Karpas-422 (cell line): ENCODE data around the gene STARD6. TPM values are rescaled to one million over a fixed set of nuclear protein-coding genes. Genes with fewer than 3 reads are reported as not detected.

Experiments
- DNase-seq: peaks from one replicate; pipeline ENCODE4 v3.0.0-alpha.2; 2015
- H2AFZ ChIP-seq: fragments of 200-600 bp; sonication (generic); 2 replicates; pipeline ENCODE4 v1.6.1; 2014; ENCODE audit warnings: antibody characterized with exemption, low read length, mixed read lengths
- H3K27ac ChIP-seq: fragments of 200-600 bp; sonication (generic); 2 replicates; pipeline ENCODE4 v1.5.1; 2014; ENCODE audit warnings: mild to moderate bottlenecking, low read length, moderate library complexity
- H3K27me3 ChIP-seq: fragments of 200-600 bp; sonication (generic); 2 replicates; pipeline ENCODE4 v1.6.1; 2014; ENCODE audit warnings: low read length, mixed read lengths
- H3K36me3 ChIP-seq: fragments of 200-600 bp; sonication (generic); 2 replicates; pipeline ENCODE4 v1.6.1; 2014; ENCODE audit warnings: low read length, mixed read lengths; ENCODE audit not compliant: insufficient read depth
- H3K4me1 ChIP-seq: fragments of 200-600 bp; sonication (generic); 2 replicates; pipeline ENCODE4 v1.6.1; 2014; ENCODE audit warnings: mild to moderate bottlenecking, low read length, mixed read lengths
- H3K4me2 ChIP-seq: fragments of 200-600 bp; sonication (generic); 2 replicates; pipeline ENCODE4 v1.6.1; 2014; ENCODE audit warnings: low read length, low read depth, mild to moderate bottlenecking; ENCODE audit not compliant: poor library complexity, severe bottlenecking
- H3K4me3 ChIP-seq: fragments of 200-600 bp; sonication (generic); 2 replicates; pipeline ENCODE4 v1.5.1; 2014; ENCODE audit warnings: mild to moderate bottlenecking, antibody characterized with exemption, low read length, mixed read lengths
- H3K79me2 ChIP-seq: fragments of 200-600 bp; sonication (generic); 2 replicates; pipeline ENCODE4 v1.6.1; 2014; ENCODE audit warnings: mild to moderate bottlenecking, low read length, mixed read lengths
- H3K9ac ChIP-seq: fragments of 200-600 bp; sonication (generic); 2 replicates; pipeline ENCODE4 v1.6.0; 2014; ENCODE audit warnings: low read length
- H3K9me2 ChIP-seq: fragments of 200-600 bp; sonication (generic), shearing (Covaris generic); replicated peaks from 2 replicates; pipeline ENCODE4 v1.6.0; 2014; ENCODE audit warnings: mild to moderate bottlenecking, low read length, moderate library complexity; ENCODE audit not compliant: insufficient read depth
- H3K9me3 ChIP-seq: fragments of 300-700, 200-600 bp; sonication (generic); 2 replicates; pipeline ENCODE4 v1.6.1; 2014; ENCODE audit warnings: low read length, mixed read lengths
- H4K20me1 ChIP-seq: fragments of 200-600 bp; sonication (generic); 2 replicates; pipeline ENCODE4 v1.6.1; 2014; ENCODE audit warnings: mild to moderate bottlenecking, antibody characterized with exemption, low read length, low read depth; ENCODE audit not compliant: insufficient read depth
- total RNA-seq: library from RNA; depleted of rRNA; stranded (reverse); fragments of >200 nt; shearing (Covaris generic); gene quantifications from 2 replicates; pipeline ENCODE4 v1.2.3, GENCODE V29; 2014; ENCODE audit warnings: low replicate concordance

Gene STARD6
- total RNA-seq, 1 experiment from 2014 or later = not detected

DNA sequence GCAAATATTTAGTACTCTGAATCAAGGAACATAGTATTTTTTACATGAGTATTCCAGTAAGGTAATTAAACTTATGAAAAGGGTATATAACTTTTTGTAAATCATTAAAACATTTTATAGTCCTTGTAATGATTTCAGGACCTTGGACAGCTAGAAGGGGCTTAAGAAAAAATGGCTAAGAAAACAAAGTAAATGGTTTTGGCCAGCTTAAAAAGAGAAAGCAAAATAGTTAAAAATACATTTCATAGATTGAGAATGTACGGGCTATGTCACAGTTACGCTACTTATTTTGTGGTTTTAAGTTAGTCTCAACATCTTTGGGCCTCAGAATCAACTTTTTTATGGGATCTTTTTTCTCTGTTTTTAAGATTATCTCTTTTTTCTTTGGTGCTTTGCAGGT lies 61.6 kb downstream of the STARD6 start:
- Histone ChIP-seq H3K9me2 (no peaks in the 10 kb centered on the region), H3K4me3 (no peak overlapping the region), H2AFZ (no peak overlapping the region), H3K27ac (no peak overlapping the region), H3K36me3 (peaks cover 16% of the 10 kb centered on the region; the same call in 1 of the 2 replicates), H4K20me1 (no peaks in the 10 kb centered on the region), H3K4me1 (no peaks in the 10 kb centered on the region), H3K9ac (no peak overlapping the region), H3K79me2 (no peaks in the 10 kb centered on the region), H3K27me3 (no peaks in the 10 kb centered on the region), H3K4me2 (no peak overlapping the region), H3K9me3 (peaks cover 7% of the 10 kb centered on the region; the same call in 1 of the 2 replicates)
- DNase-seq = no peak

GRCh38 chr18:54294274-54294673 lies 63.4 kb downstream of the STARD6 start:
- H3K4me3 ChIP-seq = no peak overlapping the region
- H3K79me2 ChIP-seq = no peaks in the 10 kb centered on the region
- no peak overlapping the region for H3K9ac ChIP-seq
- H3K9me3 ChIP-seq = peaks cover under 1% of the 10 kb centered on the region; the same call in 1 of the 2 replicates
- H3K4me1 ChIP-seq = no peaks in the 10 kb centered on the region
- H3K36me3 ChIP-seq = peaks cover 16% of the 10 kb centered on the region
- no peak for DNase-seq
- no peak overlapping the region for H2AFZ ChIP-seq
- H3K27ac ChIP-seq = no peak overlapping the region
- H3K27me3 ChIP-seq = no peaks in the 10 kb centered on the region
- no peaks in the 10 kb centered on the region for H3K9me2 ChIP-seq
- no peaks in the 10 kb centered on the region for H4K20me1 ChIP-seq
- no peak overlapping the region for H3K4me2 ChIP-seq

GRCh38 chr18:54284981-54285785 lies 72.5 kb downstream of the STARD6 start:
- Histone ChIP-seq H3K27me3 (no peaks in the 10 kb centered on the region), H3K27ac (peak overlapping the region; percentile 25), H3K9ac (no peak overlapping the region), H4K20me1 (no peaks in the 10 kb centered on the region), H3K4me1 (peaks cover 33% of the 10 kb centered on the region), H3K9me3 (no peaks in the 10 kb centered on the region), H2AFZ (peak overlapping the region; percentile 32), H3K9me2 (no peaks in the 10 kb centered on the region), H3K4me3 (no peak overlapping the region), H3K4me2 (peak overlapping the region; percentile 31), H3K79me2 (no peaks in the 10 kb centered on the region), H3K36me3 (peaks cover 19% of the 10 kb centered on the region)
- DNase-seq = peak; percentile 59

DNA sequence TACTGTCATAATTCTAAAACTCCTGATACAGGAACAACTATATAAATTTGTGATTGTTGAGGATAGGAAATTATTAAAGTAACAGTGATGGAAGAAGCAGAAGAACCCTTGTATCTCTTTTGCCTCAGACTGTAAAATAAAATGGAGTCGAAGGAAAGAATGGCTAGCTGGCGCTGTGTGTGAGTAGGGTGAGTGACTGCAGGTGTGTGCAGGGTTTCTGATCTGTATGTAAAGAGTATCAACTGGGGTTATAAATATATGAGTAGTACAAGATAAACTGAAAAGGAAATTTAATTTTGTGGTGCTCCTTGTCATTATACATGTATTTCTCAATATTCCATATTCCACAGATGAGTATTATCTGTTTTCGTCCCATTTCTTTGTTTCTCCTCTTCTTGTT lies 73.1 kb downstream of the STARD6 start:
- H3K9me3 ChIP-seq = no peaks in the 10 kb centered on the region
- H2AFZ ChIP-seq = peak overlapping the region; percentile 32
- peak overlapping the region; percentile 25 for H3K27ac ChIP-seq
- H3K4me1 ChIP-seq = peaks cover 40% of the 10 kb centered on the region
- H3K27me3 ChIP-seq = no peaks in the 10 kb centered on the region
- no peak for DNase-seq
- H3K36me3 ChIP-seq = peaks cover 24% of the 10 kb centered on the region
- no peaks in the 10 kb centered on the region for H3K79me2 ChIP-seq
- H3K9me2 ChIP-seq = no peaks in the 10 kb centered on the region
- H3K4me2 ChIP-seq = peak overlapping the region; percentile 31
- no peak overlapping the region for H3K4me3 ChIP-seq
- no peaks in the 10 kb centered on the region for H4K20me1 ChIP-seq
- H3K9ac ChIP-seq = no peak overlapping the region

DNA sequence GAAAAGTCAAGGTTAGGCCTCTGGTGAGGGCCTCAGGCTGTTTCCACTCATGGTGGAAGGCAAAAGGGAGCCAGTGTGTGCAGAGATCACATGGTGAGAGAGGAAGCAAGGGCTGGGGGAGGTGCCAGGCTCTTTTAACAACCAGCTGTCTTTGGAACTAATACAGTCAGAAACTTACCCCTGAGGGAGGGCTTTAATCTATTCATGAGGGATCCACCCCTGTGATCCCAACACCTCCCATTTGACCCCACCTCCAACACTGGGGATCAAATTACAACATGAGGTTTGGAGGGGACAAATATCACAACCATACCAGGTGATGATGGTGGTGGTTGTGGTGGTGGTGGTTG lies 77.5 kb downstream of the STARD6 start:
- Histone ChIP-seq H3K4me3 (no peak overlapping the region), H3K36me3 (peaks cover 35% of the 10 kb centered on the region), H3K9ac (no peak overlapping the region), H3K4me2 (no peak overlapping the region), H3K4me1 (peaks cover 51% of the 10 kb centered on the region), H3K79me2 (no peaks in the 10 kb centered on the region), H4K20me1 (no peaks in the 10 kb centered on the region), H2AFZ (no peak overlapping the region), H3K27ac (no peak overlapping the region), H3K27me3 (no peaks in the 10 kb centered on the region), H3K9me2 (no peaks in the 10 kb centered on the region), H3K9me3 (no peaks in the 10 kb centered on the region)
- no peak for DNase-seq

GRCh38 chr18:54279477-54280219 lies 78.0 kb downstream of the STARD6 start:
- H3K9me3 ChIP-seq = no peaks in the 10 kb centered on the region
- H3K4me1 ChIP-seq = peaks cover 45% of the 10 kb centered on the region
- H4K20me1 ChIP-seq = no peaks in the 10 kb centered on the region
- no peaks in the 10 kb centered on the region for H3K27me3 ChIP-seq
- no peak overlapping the region for H3K27ac ChIP-seq
- H3K4me2 ChIP-seq = no peak overlapping the region
- no peak overlapping the region for H3K9ac ChIP-seq
- peaks cover 35% of the 10 kb centered on the region for H3K36me3 ChIP-seq
- H2AFZ ChIP-seq = no peak overlapping the region
- 0 out of 2 replicates have a peak, but pooled peaks cover 2% of the 10 kb centered on the region for H3K79me2 ChIP-seq
- no peak overlapping the region for H3K4me3 ChIP-seq
- H3K9me2 ChIP-seq = no peaks in the 10 kb centered on the region
- no peak for DNase-seq

- Histone ChIP-seq H3K4me2 (no peak overlapping the region), H3K36me3 (peaks cover 35% of the 10 kb centered on the region), H3K79me2 (0 out of 2 replicates have a peak, but pooled peaks cover 2% of the 10 kb centered on the region), H3K4me1 (peaks cover 37% of the 10 kb centered on the region), H3K27ac (peak overlapping the region; percentile 44; the same call in 1 of the 2 replicates), H2AFZ (no peak overlapping the region), H3K9me2 (no peaks in the 10 kb centered on the region), H4K20me1 (no peaks in the 10 kb centered on the region), H3K9ac (no peak overlapping the region), H3K27me3 (no peaks in the 10 kb centered on the region), H3K4me3 (no peak overlapping the region), H3K9me3 (no peaks in the 10 kb centered on the region)
- no peak for DNase-seq
Observed at GRCh38 chr18:54278615-54279014, 79.0 kb downstream of the STARD6 start.

DNA sequence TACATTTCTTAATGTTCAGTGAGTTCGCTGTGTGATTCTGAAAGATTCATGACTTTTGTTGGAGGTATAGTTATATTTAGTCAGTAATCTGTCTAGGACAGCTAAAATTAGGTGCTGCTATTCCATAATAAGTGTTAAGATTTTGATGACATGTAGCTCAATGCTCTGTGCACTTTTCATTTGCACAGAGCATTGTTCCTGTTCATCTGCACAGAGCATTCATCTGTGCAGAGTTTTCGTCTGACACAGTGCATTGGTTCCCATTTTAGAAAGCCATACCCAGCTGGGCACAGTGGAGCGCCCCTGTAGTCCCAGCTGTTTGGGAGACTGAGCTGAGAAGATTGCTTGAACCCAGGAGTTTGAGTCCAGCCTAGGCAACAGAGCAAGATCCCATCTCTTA lies 79.8 kb downstream of the STARD6 start:
- H3K9me3 ChIP-seq = no peaks in the 10 kb centered on the region
- H3K9me2 ChIP-seq = no peaks in the 10 kb centered on the region
- H3K79me2 ChIP-seq = 0 out of 2 replicates have a peak, but pooled peaks cover 2% of the 10 kb centered on the region
- no peak overlapping the region for H3K9ac ChIP-seq
- H3K36me3 ChIP-seq = peaks cover 35% of the 10 kb centered on the region
- H3K4me3 ChIP-seq = no peak overlapping the region
- peak overlapping the region; percentile 44 for H3K27ac ChIP-seq
- H4K20me1 ChIP-seq = no peaks in the 10 kb centered on the region
- H3K27me3 ChIP-seq = no peaks in the 10 kb centered on the region
- peak; percentile 63 for DNase-seq
- peaks cover 37% of the 10 kb centered on the region for H3K4me1 ChIP-seq
- H2AFZ ChIP-seq = no peak overlapping the region
- peak overlapping the region; percentile 16 for H3K4me2 ChIP-seq
